Effector memory CD4-positive, alpha-beta T cell (primary cell): ENCODE data around the gene STX16.
A peak's percentile ranks its signal among the peaks of the same experiment; 100 is the strongest.

Experiments
- DNase-seq, 3 donors: peaks; one replicate each; pipeline ENCODE4 v3.0.0-alpha.2; 2020
- H3K27ac ChIP-seq: 2 replicates; pipeline ENCODE4 v1.7.0; 2013; ENCODE audit warnings: mild to moderate bottlenecking, low read length, moderate library complexity; ENCODE audit not compliant: insufficient read depth, poor library complexity, severe bottlenecking
- H3K27me3 ChIP-seq: replicated peaks from 2 replicates; pipeline ENCODE4 v1.7.0; 2013; ENCODE audit warnings: mild to moderate bottlenecking, low read length; ENCODE audit not compliant: insufficient read depth, control insufficient read depth, poor library complexity, severe bottlenecking
- H3K36me3 ChIP-seq: 2 replicates; pipeline ENCODE4 v1.7.0; 2013; ENCODE audit warnings: mild to moderate bottlenecking, low read length, moderate library complexity; ENCODE audit not compliant: control insufficient read depth, insufficient read depth
- H3K4me1 ChIP-seq: 2 replicates; pipeline ENCODE4 v1.7.0; 2013; ENCODE audit warnings: low read length, mild to moderate bottlenecking; ENCODE audit not compliant: control insufficient read depth, insufficient read depth, poor library complexity, severe bottlenecking
- H3K4me3 ChIP-seq: 2 replicates; pipeline ENCODE4 v1.7.0; 2013; ENCODE audit warnings: low read length, low read depth, mild to moderate bottlenecking; ENCODE audit not compliant: insufficient read depth, poor library complexity, severe bottlenecking
- H3K9me3 ChIP-seq: 2 replicates; pipeline ENCODE4 v1.7.0; 2013; ENCODE audit warnings: mild to moderate bottlenecking, low read length, moderate library complexity; ENCODE audit not compliant: control insufficient read depth
- total RNA-seq, 3 donors: gene quantifications; one replicate each; lab custom pipeline; 2026; lab: John Stamatoyannopoulos, UW

Gene STX16
- total RNA-seq, result 43.6 to 46.4 (median 45.7) reads per million in 3 donors

DNA sequence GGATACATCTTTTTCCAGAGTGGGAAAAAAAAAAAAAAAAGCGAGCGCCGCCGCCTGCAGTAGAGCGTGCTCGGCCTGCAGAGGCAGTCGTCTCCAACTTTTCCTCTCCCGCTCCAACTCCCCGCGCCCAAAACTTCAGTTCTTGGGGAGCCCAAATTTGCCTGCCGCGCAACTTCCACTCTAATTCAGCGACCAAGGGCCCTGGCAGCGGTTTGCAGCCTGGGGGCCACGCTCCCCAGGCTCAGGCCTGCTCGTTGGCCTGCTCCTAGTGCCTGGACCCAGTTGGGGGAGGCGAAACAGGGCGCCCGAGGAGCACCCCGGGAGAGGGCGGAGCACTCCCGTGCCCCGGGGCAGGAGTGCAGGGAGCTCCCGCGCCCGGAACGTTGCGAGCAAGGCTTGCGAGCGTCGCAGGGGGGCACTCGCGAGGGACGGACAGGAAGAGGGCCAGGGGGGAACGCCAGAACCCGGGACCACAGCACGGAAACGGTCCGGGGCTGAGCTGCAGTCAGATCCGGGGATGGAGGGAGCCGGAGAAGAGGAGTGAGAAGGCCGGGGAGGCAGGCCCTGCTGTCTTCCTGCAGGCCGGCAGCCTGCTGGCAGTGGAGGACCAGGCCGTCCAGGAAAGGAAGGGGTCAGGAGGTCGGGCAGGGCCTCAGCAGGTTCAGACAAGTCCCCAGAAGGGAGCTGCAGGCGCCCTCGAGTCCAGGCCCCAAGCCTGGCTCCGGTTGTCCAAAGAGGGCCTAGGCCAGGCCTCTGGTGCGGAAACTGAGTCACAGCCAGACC lies at the start of gene STX16:
STX16 (plus strand) TSS at position 508 of the 783 bp plus-strand sequence. CDS start 724 bp downstream, outside the sequence.
- Histone ChIP-seq H3K27ac (peak within 1 kb of the TSS; percentile 92), H3K36me3 (no peaks in the 10 kb centered on the region), H3K4me3 (peak within 1 kb of the TSS; percentile 86), H3K9me3 (no peaks in the 10 kb centered on the region), H3K27me3 (no peaks in the 10 kb centered on the region), H3K4me1 (peaks cover 18% of the 10 kb centered on the region)
- peak; percentile 65 to 76 (median 75) for DNase-seq

DNA sequence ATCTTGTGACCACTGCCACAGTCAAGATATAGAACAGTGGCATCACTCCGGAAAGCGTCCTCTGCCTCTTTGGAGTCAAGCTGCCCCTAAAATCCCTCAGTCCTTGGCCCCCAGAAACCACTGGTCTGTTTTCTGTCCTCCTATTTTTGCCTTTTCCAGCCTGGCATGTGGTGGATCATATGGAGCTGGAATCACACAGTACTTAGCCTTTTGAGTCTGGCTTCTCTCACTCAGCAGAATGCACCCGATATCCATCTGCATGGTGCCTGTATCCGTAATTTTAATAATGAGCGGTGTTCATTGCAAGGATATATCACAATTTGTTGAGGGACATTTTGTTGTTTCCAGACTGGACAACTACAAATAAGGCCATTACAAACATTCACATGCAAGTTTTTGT lies 49.0 kb upstream of the STX16 start:
- DNase-seq, result no peak
- no peaks in the 10 kb centered on the region for H3K36me3 ChIP-seq
- H3K4me1 ChIP-seq, result no peaks in the 10 kb centered on the region
- no peak overlapping the region for H3K27ac ChIP-seq
- H3K9me3 ChIP-seq, result no peaks in the 10 kb centered on the region
- H3K4me3 ChIP-seq, result no peak overlapping the region
- no peaks in the 10 kb centered on the region for H3K27me3 ChIP-seq

- no peak overlapping the region for H3K4me3 ChIP-seq
- H3K27ac ChIP-seq, result no peak overlapping the region
- no peaks in the 10 kb centered on the region for H3K9me3 ChIP-seq
- no peaks in the 10 kb centered on the region for H3K36me3 ChIP-seq
- no peak for DNase-seq
- no peaks in the 10 kb centered on the region for H3K4me1 ChIP-seq
- H3K27me3 ChIP-seq, result no peaks in the 10 kb centered on the region
These were observed 47.4 kb upstream of the STX16 start for GRCh38 chr20:58603721-58604120.

DNA sequence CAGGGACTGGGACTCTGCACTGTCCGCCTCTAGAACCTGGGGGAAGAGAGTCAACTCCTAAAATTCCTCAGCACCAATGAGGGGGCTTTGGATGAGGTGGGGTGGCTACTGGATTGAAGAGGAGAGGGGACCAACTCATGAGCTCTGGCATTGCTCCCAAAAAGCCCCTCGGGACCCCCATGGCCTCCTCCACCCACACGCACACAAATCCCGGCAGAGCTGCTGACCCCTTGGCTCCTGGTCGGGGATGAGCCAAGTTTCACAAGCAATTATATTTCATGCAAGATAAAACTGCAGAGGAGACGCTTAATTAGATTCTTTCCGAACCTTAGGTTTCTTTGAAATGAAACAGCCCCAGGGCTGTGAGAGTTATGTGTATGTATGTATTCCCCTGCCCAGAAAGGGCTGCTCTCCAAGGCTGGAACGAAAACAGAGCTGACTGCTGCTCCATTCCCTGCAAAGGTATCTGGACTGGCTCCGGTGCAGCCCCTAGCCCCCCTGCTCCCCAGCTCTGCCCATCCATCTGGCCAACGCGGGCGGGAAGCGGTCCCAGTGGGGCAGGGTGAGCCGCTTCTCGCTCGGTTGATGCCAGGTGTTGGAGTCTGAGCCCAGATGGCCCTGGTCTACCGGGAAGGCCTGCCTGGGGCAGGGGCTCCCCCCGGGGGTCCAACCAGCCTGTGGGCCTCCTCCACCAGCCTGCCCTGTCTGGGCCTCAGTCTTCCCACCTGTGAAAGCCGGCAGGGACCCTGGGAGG lies 46.8 kb upstream of the STX16 start:
- Histone ChIP-seq H3K4me1 (no peaks in the 10 kb centered on the region), H3K27ac (no peak overlapping the region), H3K27me3 (no peaks in the 10 kb centered on the region), H3K9me3 (no peaks in the 10 kb centered on the region), H3K4me3 (no peak overlapping the region), H3K36me3 (no peaks in the 10 kb centered on the region)
- DNase-seq, result no peak

GRCh38 chr20:58605292-58606065 lies 45.6 kb upstream of the STX16 start:
- Histone ChIP-seq H3K9me3 (no peaks in the 10 kb centered on the region), H3K4me1 (no peaks in the 10 kb centered on the region), H3K27ac (no peak overlapping the region), H3K4me3 (no peak overlapping the region), H3K36me3 (no peaks in the 10 kb centered on the region), H3K27me3 (no peaks in the 10 kb centered on the region)
- no peak for DNase-seq

- Histone ChIP-seq H3K27me3 (no peaks in the 10 kb centered on the region), H3K36me3 (no peaks in the 10 kb centered on the region), H3K4me3 (no peak overlapping the region), H3K4me1 (no peaks in the 10 kb centered on the region), H3K27ac (no peak overlapping the region), H3K9me3 (no peaks in the 10 kb centered on the region)
- no peak for DNase-seq
These were observed 44.9 kb upstream of the STX16 start for GRCh38 chr20:58606184-58606583.

DNA sequence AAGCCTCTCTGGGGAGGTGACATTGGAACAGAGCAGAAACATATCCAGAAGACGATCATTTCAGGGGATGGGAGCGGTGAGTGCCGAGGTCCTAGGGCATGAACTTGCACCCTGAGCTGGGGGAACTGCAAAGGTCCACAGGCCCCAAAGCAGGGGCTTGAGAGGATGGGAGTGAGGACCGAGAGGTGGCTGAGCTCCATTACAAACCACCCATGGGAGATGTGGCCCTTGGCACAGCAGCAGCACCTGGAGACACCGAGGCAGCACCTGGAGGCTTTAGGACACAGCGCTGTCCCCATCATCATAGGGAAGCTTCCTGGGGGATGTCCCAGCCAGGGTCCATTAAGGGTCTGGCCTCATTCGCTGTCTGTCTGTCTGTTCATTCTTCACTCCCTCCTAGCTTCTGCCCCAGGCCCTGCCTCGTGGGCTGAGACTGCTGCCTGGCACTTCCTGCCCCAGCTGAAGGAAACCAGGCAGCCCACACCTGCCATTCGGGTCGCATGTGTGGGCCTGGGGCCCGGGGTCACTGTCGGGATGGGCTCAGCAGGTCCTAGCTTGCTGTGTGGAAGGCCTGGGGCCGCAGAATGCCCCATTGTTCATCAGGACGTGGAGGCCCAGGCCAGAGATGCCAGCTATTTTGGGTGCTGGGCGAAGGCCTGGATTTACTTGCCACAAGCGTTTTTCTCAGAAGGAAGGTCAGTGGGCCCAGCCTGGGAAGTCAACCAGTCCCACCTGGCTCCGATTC lies 42.8 kb upstream of the STX16 start:
- H3K36me3 ChIP-seq, result no peaks in the 10 kb centered on the region
- H3K4me1 ChIP-seq, result no peaks in the 10 kb centered on the region
- no peaks in the 10 kb centered on the region for H3K27me3 ChIP-seq
- no peak overlapping the region for H3K4me3 ChIP-seq
- no peaks in the 10 kb centered on the region for H3K9me3 ChIP-seq
- no peak for DNase-seq
- no peak overlapping the region for H3K27ac ChIP-seq

DNA sequence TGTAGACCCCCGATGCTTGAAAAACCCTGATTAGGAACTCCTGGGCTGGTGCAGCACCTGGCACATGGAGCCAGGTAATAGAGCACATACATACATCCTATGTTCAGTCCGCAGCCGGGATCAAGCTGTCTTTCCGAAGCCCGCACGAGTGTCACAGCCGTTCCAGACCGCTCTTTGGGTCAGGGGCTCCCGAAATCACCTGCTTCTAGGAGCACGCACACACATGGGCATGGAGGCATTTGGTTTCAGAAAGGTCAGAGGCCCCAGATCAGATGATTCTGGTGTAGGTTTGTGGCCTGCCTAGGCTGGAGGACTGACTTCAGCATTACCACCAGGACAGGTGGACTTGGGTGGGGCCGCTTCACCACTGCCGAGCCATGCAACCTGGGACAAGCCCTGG lies 42.1 kb upstream of the STX16 start:
- H3K4me3 ChIP-seq, result no peak overlapping the region
- no peaks in the 10 kb centered on the region for H3K4me1 ChIP-seq

DNA sequence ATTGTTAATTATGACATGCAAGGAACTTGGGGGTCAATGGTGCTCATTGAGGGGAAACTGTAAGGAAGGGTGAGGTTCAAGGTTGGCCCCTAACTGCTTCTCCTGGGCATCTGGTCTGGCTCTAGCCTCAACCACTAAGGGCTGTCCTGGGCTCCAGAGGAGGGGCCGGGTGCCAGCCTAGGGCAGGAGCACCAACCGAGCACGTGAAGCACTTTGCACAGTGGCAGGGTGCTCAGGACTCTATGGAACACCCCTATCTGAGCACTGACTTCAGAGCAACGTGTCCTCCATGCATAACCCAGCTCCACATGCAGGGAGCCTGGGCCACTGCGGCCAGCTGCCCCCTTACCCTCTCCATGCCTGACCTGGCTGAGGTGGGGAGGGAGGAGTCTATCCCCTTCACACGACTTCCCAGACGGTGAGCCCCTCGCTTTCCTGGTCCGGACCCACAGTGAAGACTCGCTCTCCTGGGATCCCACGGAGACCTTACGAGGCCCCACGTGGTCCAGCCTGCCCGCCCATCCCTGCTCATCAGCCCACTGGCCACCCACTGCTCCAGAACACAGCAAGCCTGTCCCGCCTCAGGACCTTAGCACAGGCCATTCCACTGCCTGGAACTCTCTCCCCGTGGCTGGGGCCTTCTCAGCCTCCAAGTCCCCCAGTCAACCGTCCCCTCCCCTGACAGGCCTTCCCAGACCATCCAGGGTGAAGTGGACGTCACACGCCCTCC lies 40.8 kb upstream of the STX16 start:
- Histone ChIP-seq H3K36me3 (no peaks in the 10 kb centered on the region), H3K27ac (no peak overlapping the region), H3K27me3 (no peaks in the 10 kb centered on the region)

More for the DNA sequence above, 42.1 kb upstream of the STX16 start:
- H3K9me3 ChIP-seq, result no peaks in the 10 kb centered on the region
- no peaks in the 10 kb centered on the region for H3K36me3 ChIP-seq
- H3K27ac ChIP-seq, result no peak overlapping the region
- H3K27me3 ChIP-seq, result no peaks in the 10 kb centered on the region
- DNase-seq, result no peak

More for the DNA sequence above, 40.8 kb upstream of the STX16 start:
- no peak for DNase-seq
- H3K4me3 ChIP-seq, result no peak overlapping the region
- no peaks in the 10 kb centered on the region for H3K4me1 ChIP-seq
- H3K9me3 ChIP-seq, result no peaks in the 10 kb centered on the region
